ENCODE results near the gene PHYKPL.
A peak's percentile ranks its signal among the peaks of the same experiment; 100 is the strongest.

DNA sequence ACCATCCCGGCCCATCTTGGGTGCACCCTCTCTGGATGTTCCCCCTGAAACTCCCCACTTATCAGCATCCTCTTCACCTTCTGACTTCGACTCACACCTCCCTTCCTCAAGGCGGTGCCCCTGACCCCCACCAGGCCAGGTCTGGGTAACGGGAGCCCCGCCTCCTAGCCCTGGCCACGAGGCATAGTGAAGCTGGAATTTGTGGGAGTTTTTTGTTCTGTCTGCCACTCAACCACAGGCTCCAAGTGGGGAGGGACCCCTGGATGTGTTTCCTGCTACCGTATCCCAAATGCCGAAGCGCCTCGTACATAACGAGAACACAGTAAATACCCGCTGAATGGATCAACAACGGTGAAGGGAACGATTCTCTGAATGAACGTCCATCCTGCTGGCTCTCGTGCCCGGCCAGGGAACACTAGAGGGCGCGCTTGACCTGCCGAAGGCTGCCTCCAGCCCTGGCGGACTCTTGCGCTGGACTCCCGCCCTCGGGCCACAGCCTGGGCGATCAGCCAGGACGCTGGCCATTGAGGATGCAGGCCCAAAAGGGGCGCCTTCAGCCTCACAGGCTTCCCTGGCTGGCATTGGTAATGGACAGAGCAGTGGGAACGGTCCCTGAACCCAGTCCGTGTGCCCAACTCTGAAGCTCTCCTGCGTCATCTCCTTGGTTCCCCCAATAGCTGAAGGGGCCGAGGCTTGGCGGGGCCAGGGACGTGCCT is 47.3 kb upstream of the PHYKPL start:
- TF ChIP-seq, protein P1, sequence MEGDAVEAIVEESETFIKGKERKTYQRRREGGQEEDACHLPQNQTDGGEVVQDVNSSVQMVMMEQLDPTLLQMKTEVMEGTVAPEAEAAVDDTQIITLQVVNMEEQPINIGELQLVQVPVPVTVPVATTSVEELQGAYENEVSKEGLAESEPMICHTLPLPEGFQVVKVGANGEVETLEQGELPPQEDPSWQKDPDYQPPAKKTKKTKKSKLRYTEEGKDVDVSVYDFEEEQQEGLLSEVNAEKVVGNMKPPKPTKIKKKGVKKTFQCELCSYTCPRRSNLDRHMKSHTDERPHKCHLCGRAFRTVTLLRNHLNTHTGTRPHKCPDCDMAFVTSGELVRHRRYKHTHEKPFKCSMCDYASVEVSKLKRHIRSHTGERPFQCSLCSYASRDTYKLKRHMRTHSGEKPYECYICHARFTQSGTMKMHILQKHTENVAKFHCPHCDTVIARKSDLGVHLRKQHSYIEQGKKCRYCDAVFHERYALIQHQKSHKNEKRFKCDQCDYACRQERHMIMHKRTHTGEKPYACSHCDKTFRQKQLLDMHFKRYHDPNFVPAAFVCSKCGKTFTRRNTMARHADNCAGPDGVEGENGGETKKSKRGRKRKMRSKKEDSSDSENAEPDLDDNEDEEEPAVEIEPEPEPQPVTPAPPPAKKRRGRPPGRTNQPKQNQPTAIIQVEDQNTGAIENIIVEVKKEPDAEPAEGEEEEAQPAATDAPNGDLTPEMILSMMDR (IDR thresholded peaks at IDR 0.05): peak; percentile 95
- no peak for TF ChIP-seq POLR2AphosphoS5 (IDR thresholded peaks at IDR 0.05; ENCODE audit: low read depth, low read length)
